Hepatocyte (in vitro differentiated cells): Measurements from ENCODE around the gene NENF.

Experiments
- CTCF ChIP-seq: fragments of 200-600 bp; sonication (generic); IDR thresholded peaks from 2 replicates; pipeline ENCODE4 v1.5.1; 2016; ENCODE audit warnings: antibody characterized with exemption, mild to moderate bottlenecking; ENCODE audit not compliant: poor library complexity
- EZH2 ChIP-seq: fragments of 200-600 bp; sonication (generic); IDR thresholded peaks from 2 replicates; pipeline ENCODE4 v1.6.1; 2016; ENCODE audit warnings: antibody characterized with exemption, mild to moderate bottlenecking, borderline replicate concordance

- TF ChIP-seq CTCF (no peak), EZH2 (no peak)
Observed at GRCh38 chr1:212430416-212430815, 2.3 kb upstream of the NENF start.
